Retinal pigment epithelial cell (primary cell): ENCODE results near the gene LIN37.

Experiments used
- DNase-seq: peaks from one replicate; pipeline ENCODE4 v3.0.0-alpha.2; 2010; ENCODE audit warnings: low read depth
- H3K4me3 ChIP-seq: 2 replicates; pipeline ENCODE4 v1.5.1; 2011; ENCODE audit warnings: mild to moderate bottlenecking, low read length, control low read depth, moderate library complexity
- TF ChIP-seq, protein P1 (sequence below): conservative IDR thresholded peaks from 2 replicates; pipeline ENCODE4 v1.5.1; 2011; ENCODE audit warnings: low read depth, low read length, control low read depth, inconsistent platforms

LIN37 gene

DNA sequence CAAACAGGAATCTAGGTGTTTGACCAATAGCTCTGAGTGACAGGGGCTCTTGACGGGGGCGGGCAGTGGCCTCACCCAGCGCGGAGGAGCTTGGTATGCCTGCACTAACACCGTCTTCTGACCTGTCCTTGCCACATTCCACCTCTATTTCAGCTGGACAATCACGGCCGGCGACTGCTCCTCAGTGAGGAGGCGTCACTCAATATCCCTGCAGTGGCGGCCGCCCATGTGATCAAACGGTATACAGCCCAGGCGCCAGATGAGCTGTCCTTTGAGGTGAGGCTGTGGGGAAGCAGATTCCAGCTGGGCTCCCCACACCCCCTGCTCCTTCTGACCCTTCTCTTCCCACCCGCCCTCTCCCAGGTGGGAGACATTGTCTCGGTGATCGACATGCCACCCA is 31.7 kb downstream of the LIN37 start:
- TF ChIP-seq, protein P1, sequence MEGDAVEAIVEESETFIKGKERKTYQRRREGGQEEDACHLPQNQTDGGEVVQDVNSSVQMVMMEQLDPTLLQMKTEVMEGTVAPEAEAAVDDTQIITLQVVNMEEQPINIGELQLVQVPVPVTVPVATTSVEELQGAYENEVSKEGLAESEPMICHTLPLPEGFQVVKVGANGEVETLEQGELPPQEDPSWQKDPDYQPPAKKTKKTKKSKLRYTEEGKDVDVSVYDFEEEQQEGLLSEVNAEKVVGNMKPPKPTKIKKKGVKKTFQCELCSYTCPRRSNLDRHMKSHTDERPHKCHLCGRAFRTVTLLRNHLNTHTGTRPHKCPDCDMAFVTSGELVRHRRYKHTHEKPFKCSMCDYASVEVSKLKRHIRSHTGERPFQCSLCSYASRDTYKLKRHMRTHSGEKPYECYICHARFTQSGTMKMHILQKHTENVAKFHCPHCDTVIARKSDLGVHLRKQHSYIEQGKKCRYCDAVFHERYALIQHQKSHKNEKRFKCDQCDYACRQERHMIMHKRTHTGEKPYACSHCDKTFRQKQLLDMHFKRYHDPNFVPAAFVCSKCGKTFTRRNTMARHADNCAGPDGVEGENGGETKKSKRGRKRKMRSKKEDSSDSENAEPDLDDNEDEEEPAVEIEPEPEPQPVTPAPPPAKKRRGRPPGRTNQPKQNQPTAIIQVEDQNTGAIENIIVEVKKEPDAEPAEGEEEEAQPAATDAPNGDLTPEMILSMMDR: no peak
- H3K4me3 ChIP-seq: no peak overlapping the region
- no peak for DNase-seq

- H3K4me3 ChIP-seq: no peak overlapping the region
- TF ChIP-seq, protein P1: no peak
- no peak for DNase-seq
Measured at GRCh38 chr19:35780717-35781116, 32.3 kb downstream of the LIN37 start.

- DNase-seq: no peak
- TF ChIP-seq, protein P1: no peak
- H3K4me3 ChIP-seq: no peak overlapping the region
Measured at GRCh38 chr19:35781650-35782049, 33.3 kb downstream of the LIN37 start.

GRCh38 chr19:35782589-35782988 is 34.2 kb downstream of the LIN37 start:
- DNase-seq: no peak
- no peak overlapping the region for H3K4me3 ChIP-seq
- TF ChIP-seq, protein P1: no peak

GRCh38 chr19:35783469-35784434 is 35.4 kb downstream of the LIN37 start:
- no peak for DNase-seq
- TF ChIP-seq, protein P1: no peak
- no peak overlapping the region for H3K4me3 ChIP-seq

GRCh38 chr19:35784503-35785338 is 36.3 kb downstream of the LIN37 start:
- DNase-seq: no peak
- TF ChIP-seq, protein P1: no peak
- H3K4me3 ChIP-seq: no peak overlapping the region
